ENCODE measurements around the gene UIMC1. TPM values are rescaled to one million over a fixed set of nuclear protein-coding genes. Genes with fewer than 3 reads are reported as not detected.

The UIMC1 gene
- total RNA-seq, 1 experiment from 2014 or later: 53.0 TPM

GRCh38 chr5:177040814-177041420 lies 34.3 kb upstream of the UIMC1 start:
- H2BK12ac ChIP-seq (ENCODE audit: insufficient read length, low read depth, low read length): no peak overlapping the region
- H3K27me3 Mint-ChIP-seq (ENCODE audit: low read depth): no peaks in the 10 kb centered on the region
- H3K23me2 ChIP-seq (ENCODE audit: insufficient read length, low read depth, low read length, poor library complexity, severe bottlenecking): no peaks in the 10 kb centered on the region
- no peak overlapping the region for H3K14ac ChIP-seq (ENCODE audit: insufficient read depth, low read length)
- no peak overlapping the region for H3K9ac ChIP-seq (ENCODE audit: extremely low read depth, insufficient read length, low read length)
- no peak overlapping the region for H4K5ac ChIP-seq (ENCODE audit: insufficient read length, low read depth, low read length)
- H2AFZ ChIP-seq (ENCODE audit: low read length): no peak overlapping the region
- TF ChIP-seq, protein P1, sequence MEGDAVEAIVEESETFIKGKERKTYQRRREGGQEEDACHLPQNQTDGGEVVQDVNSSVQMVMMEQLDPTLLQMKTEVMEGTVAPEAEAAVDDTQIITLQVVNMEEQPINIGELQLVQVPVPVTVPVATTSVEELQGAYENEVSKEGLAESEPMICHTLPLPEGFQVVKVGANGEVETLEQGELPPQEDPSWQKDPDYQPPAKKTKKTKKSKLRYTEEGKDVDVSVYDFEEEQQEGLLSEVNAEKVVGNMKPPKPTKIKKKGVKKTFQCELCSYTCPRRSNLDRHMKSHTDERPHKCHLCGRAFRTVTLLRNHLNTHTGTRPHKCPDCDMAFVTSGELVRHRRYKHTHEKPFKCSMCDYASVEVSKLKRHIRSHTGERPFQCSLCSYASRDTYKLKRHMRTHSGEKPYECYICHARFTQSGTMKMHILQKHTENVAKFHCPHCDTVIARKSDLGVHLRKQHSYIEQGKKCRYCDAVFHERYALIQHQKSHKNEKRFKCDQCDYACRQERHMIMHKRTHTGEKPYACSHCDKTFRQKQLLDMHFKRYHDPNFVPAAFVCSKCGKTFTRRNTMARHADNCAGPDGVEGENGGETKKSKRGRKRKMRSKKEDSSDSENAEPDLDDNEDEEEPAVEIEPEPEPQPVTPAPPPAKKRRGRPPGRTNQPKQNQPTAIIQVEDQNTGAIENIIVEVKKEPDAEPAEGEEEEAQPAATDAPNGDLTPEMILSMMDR (conservative IDR thresholded peaks at IDR 0.05): no peak
- H3K79me2 ChIP-seq (ENCODE audit: insufficient read depth, low read length): no peaks in the 10 kb centered on the region
- H3K27me3 ChIP-seq (ENCODE audit: insufficient read depth, low read length): no peaks in the 10 kb centered on the region; the same call in 1 of the 2 replicates
- H4K91ac ChIP-seq (ENCODE audit: insufficient read length, low read depth, low read length): no peak overlapping the region
- H3K18ac ChIP-seq (ENCODE audit: insufficient read length, low read depth, low read length): no peak overlapping the region
- peaks cover 7% of the 10 kb centered on the region in 2 experiments for H3K4me1 Mint-ChIP-seq
- no CpG with 5 or more reads among the region's 3 CpGs for WGBS (ENCODE audit: extremely low coverage, insufficient read length, low lambda C conversion rate)
- H2AK5ac ChIP-seq (ENCODE audit: insufficient read length, low read length): no peak overlapping the region
- H3K79me1 ChIP-seq (ENCODE audit: insufficient read depth, low read depth, low read length, poor library complexity, severe bottlenecking): peaks cover 3% of the 10 kb centered on the region
- H3K9me3 ChIP-seq (ENCODE audit: control insufficient read depth, low read depth, low read length): no peaks in the 10 kb centered on the region
- no peaks in the 10 kb centered on the region for H4K20me1 ChIP-seq (ENCODE audit: control insufficient read depth, insufficient read depth, insufficient read length)
- no peak overlapping the region for H2BK120ac ChIP-seq (ENCODE audit: low read depth, low read length, poor library complexity, severe bottlenecking)
- H3K56ac ChIP-seq (ENCODE audit: insufficient read length, low read depth, low read length): no peak overlapping the region
- no peak overlapping the region for H2BK5ac ChIP-seq (ENCODE audit: insufficient read length, low read length)
- no peak overlapping the region for H3K23ac ChIP-seq (ENCODE audit: insufficient read length, low read depth, low read length)
- peaks cover 6% of the 10 kb centered on the region; the same call in 1 of the 2 replicates for H3K4me1 ChIP-seq (ENCODE audit: insufficient read depth, low read length)
- H2BK20ac ChIP-seq (ENCODE audit: low read depth, low read length, poor library complexity, severe bottlenecking): no peak overlapping the region
- H3K27ac ChIP-seq (ENCODE audit: insufficient read length, low read depth, low read length): no peak overlapping the region
- no peak overlapping the region for H3K4me3 Mint-ChIP-seq
- H3K27ac Mint-ChIP-seq: no peak overlapping the region
- no peak overlapping the region for H3K4ac ChIP-seq (ENCODE audit: low read depth, low read length)
- H3K9me3 Mint-ChIP-seq: no peaks in the 10 kb centered on the region
- H2BK15ac ChIP-seq (ENCODE audit: low read depth, low read length): no peak overlapping the region
- no peak for DNase-seq
- H3K4me2 ChIP-seq (ENCODE audit: insufficient read depth, insufficient read length, low read length): no peak overlapping the region
- H3T11ph ChIP-seq (ENCODE audit: low read length): no peak overlapping the region
- no peak overlapping the region for H4K8ac ChIP-seq (replicated peaks; ENCODE audit: insufficient read length, low read depth, low read length)
- H3K36me3 Mint-ChIP-seq (ENCODE audit: insufficient read depth in 1 of 3, low read depth in 3 of 3): peaks cover 15 to 47% (median 36%) of the 10 kb centered on the region in 3 experiments; a peak in 6 of 7 replicates

Measured in H9 (cell line).